Right hindlimb (tissue), 1 donor: Measurements from ENCODE around the gene GPC6.

Experiments
- DNase-seq: peaks from one replicate; pipeline ENCODE4 v3.0.0-alpha.2; 2018

GPC6 gene

GRCh38 chr13:94236132-94236531 lies 1009.5 kb downstream of the GPC6 start:
- no peak for DNase-seq

- no peak for DNase-seq
These were observed 1010.3 kb downstream of the GPC6 start for GRCh38 chr13:94236872-94237271.

- no peak for DNase-seq
These were observed 1012.5 kb downstream of the GPC6 start for GRCh38 chr13:94239135-94239534.

- DNase-seq, result no peak
These were observed 1015.9 kb downstream of the GPC6 start for GRCh38 chr13:94242554-94242953.

GRCh38 chr13:94243551-94243950 lies 1016.9 kb downstream of the GPC6 start:
- no peak for DNase-seq

- no peak for DNase-seq
These were observed 1019.9 kb downstream of the GPC6 start for GRCh38 chr13:94246495-94246894.

- DNase-seq, result no peak
These were observed 1021.3 kb downstream of the GPC6 start for GRCh38 chr13:94247890-94248289.

- no peak for DNase-seq
These were observed 1022.0 kb downstream of the GPC6 start for GRCh38 chr13:94248454-94249228.

GRCh38 chr13:94249512-94249911 lies 1022.9 kb downstream of the GPC6 start:
- DNase-seq, result no peak

- DNase-seq, result peak; percentile 57
These were observed 1025.4 kb downstream of the GPC6 start for GRCh38 chr13:94251831-94252608.

- DNase-seq, result no peak
These were observed 1028.1 kb downstream of the GPC6 start for GRCh38 chr13:94254737-94255136.

GRCh38 chr13:94256721-94257120 lies 1030.1 kb downstream of the GPC6 start:
- DNase-seq, result no peak

- no peak for DNase-seq
These were observed 1033.4 kb downstream of the GPC6 start for GRCh38 chr13:94259984-94260383.

GRCh38 chr13:94261163-94261562 lies 1034.6 kb downstream of the GPC6 start:
- no peak for DNase-seq

- no peak for DNase-seq
These were observed 1036.4 kb downstream of the GPC6 start for GRCh38 chr13:94263038-94263437.

- DNase-seq, result no peak
These were observed 1041.2 kb downstream of the GPC6 start for GRCh38 chr13:94267581-94268366.

- DNase-seq, result no peak
These were observed 1042.1 kb downstream of the GPC6 start for GRCh38 chr13:94268661-94269060.

- no peak for DNase-seq
These were observed 1043.0 kb downstream of the GPC6 start for GRCh38 chr13:94269557-94269956.

GRCh38 chr13:94270556-94270955 lies 1043.9 kb downstream of the GPC6 start:
- DNase-seq, result no peak

GRCh38 chr13:94272038-94272437 lies 1045.4 kb downstream of the GPC6 start:
- DNase-seq, result no peak

GRCh38 chr13:94280349-94280748 lies 1053.7 kb downstream of the GPC6 start:
- no peak for DNase-seq

- DNase-seq, result no peak
These were observed 1054.2 kb downstream of the GPC6 start for GRCh38 chr13:94280845-94281244.

- no peak for DNase-seq
These were observed 1060.0 kb downstream of the GPC6 start for GRCh38 chr13:94286581-94286980.
